ENCODE data around the gene RRAD.

DNA sequence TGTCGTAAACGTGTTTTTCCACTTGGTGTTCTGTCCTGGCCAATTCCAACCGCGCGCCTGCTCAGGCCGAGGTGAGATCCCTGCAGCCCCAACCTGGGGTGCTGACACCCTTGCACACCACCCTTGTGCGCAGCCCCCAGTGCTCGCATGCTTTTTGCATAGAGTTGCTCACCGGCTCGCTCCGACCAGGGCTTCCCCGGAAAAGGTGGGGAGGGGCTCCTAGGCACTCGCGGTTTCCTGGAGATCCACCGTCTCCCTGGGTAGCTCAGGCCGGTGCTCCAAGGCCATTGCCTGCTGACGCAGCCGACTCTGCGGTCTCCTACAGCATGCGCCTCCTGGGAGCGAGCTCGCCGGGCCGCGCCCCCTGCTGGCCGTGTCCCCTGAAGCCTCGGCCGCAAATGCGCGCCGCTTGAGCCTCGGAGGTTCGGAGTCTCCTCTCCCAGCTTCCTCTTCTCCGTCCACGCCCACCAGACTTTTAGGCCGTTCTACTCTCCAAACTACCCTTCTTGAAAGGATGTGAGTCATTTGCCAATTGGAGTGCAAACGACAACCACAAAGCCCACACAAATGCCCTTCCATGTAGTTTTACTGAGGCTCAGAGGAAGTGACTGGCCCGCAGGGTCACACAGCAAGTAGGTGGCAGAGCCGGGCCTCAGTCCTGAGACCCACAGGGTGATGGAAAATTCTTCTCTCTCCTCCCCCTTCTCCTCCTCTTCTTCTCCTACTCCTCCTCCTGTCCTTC, 52.2 kb downstream of the RRAD start:
- TF ChIP-seq EZH2 (IDR thresholded peaks at IDR 0.05) (no peak), POLR2AphosphoS5 (IDR thresholded peaks at IDR 0.05; ENCODE audit: borderline replicate concordance, low read depth, low read length) (no peak), FOXP2 (optimal IDR thresholded peaks at IDR 0.05; ENCODE audit: control extremely low read depth, extremely low read length, insufficient read depth) (no peak)

Measured in SK-N-MC (cell line).